ENCODE data around the gene ANKRD10. TPM values are rescaled to one million over a fixed set of nuclear protein-coding genes. Genes with fewer than 3 reads are reported as not detected.
A peak's percentile ranks its signal among the peaks of the same experiment; 100 is the strongest.

The ANKRD10 gene
- total and polyA plus RNA-seq, 10 of the 15 experiments (the other 5 are each of a cell fraction or from before 2014, with no cell fraction given) = 47.1 to 199 (median 97.2) TPM

DNA sequence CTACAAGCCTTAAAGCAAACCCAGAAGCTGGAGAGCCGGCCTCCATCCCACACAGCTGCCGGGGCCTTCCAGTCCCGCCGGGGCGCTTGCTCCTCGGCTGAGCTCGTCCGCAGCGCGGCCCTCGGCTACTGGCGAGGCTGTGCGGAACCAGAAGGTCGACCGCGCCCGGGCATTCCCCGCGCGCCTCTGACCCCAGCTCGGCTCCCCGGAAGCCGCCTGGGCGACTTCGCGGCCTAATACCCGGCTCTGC is 863 bp downstream of the ANKRD10 start:
- SMC1A ChIA-PET (ENCODE audit: uncharacterized antibody, unreplicated experiment) = interaction anchor here (0.6 to 4.3 kb wide), 8 partner anchors 10 to 321 kb away, joined by 3 to 28 read pairs (median 4); no protein-coding TSS in a partner anchor
- CTCF ChIA-PET = interaction anchor here (0.8 to 2.4 kb wide), 8 partner anchors 9 to 692 kb away, joined by 3 to 8 read pairs (median 4); no protein-coding TSS in a partner anchor
- in situ Hi-C loops (cut with MboI) = no loop called here
- peaks cover 67% of the 10 kb centered on the region for H3K79me2 ChIP-seq (ENCODE audit: control insufficient read depth, insufficient read depth, low read length)
- no peaks in the 10 kb centered on the region for H3K27me3 ChIP-seq (replicated peaks in 1 of 2; ENCODE audit: control insufficient read depth in 2 of 2, insufficient read depth in 2 of 2, low read length in 1 of 2)
- peaks cover 2 to 21% of the 10 kb centered on the region in 2 experiments for H3K36me3 ChIP-seq (ENCODE audit: control insufficient read depth in 2 of 2, insufficient read depth in 2 of 2, low read length in 1 of 2)
- BruUV-seq (replicated peaks) = no TSS peak
- H3K9me3 ChIP-seq (replicated peaks; ENCODE audit: control insufficient read depth, insufficient read depth, low read length) = no peaks in the 10 kb centered on the region
- H3K4me2 ChIP-seq (ENCODE audit: control insufficient read depth, insufficient read depth) = peak overlapping the region; percentile 70; the same call in 1 of the 2 replicates
- POLR2A ChIA-PET = interaction anchor here (0.6 to 2.6 kb wide), 8 partner anchors 8 to 1671 kb away, joined by 3 to 13 read pairs (median 6); no protein-coding TSS in a partner anchor
- intact Hi-C loops (cut with micrococcal nuclease; ENCODE audit: unreplicated experiment) = loop anchor here (2.0 to 10.0 kb wide), 4 partner anchors 201 to 469 kb away; partner anchors contain the start of genes ING1 and NAXD
- peaks cover 16% of the 10 kb centered on the region for H3K4me1 ChIP-seq (ENCODE audit: control insufficient read depth, insufficient read depth, low read length)
- 1% methylated on average over 26 of the region's 27 CpGs for WGBS (ENCODE audit: insufficient coverage, insufficient replicate concordance, low lambda C conversion rate, missing lambda C conversion rate)
- peak overlapping the region; percentile 93 for H3K4me3 ChIP-seq
- ATAC-seq = no peak
- DNase-seq (ENCODE audit: low read depth, low spot score) = no peak
- RAD21 ChIA-PET (ENCODE audit: unreplicated experiment) = interaction anchor here (0.8 to 3.5 kb wide), 10 partner anchors 9 to 320 kb away, joined by 3 to 17 read pairs (median 8); no protein-coding TSS in a partner anchor
- peaks cover 12% of the 10 kb centered on the region for H4K20me1 ChIP-seq (ENCODE audit: control insufficient read depth, insufficient read depth)
- peak overlapping the region; percentile 87 for H2AFZ ChIP-seq (ENCODE audit: control insufficient read depth, low read depth, low read length)
- TF ChIP-seq STAT1 (conservative IDR thresholded peaks at IDR 0.05) = peak; percentile 59; the same call in 1 of the 2 replicates
- TF ChIP-seq TCF12 (IDR thresholded peaks at IDR 0.05; ENCODE audit: low read depth, low read length) = 0 out of 2 replicates have a peak, but pooled peaks have one; percentile 19
- TF ChIP-seq FOXK2 (IDR thresholded peaks at IDR 0.05) = no peak
- 0 out of 4 replicates have a peak, but pooled peaks of 1 of the 2 experiments have one; percentile 2 for TF ChIP-seq EP300 (IDR thresholded peaks at IDR 0.05; ENCODE audit: borderline replicate concordance in 1 of 2, control insufficient read depth in 1 of 2, low read depth in 2 of 2, low read length in 2 of 2)
- TF ChIP-seq TAF1 (IDR thresholded peaks at IDR 0.05; ENCODE audit: borderline replicate concordance, low read depth, low read length) = peak; percentile 60; the same call in 1 of the 2 replicates
- no peak for TF ChIP-seq DPF2 (IDR thresholded peaks at IDR 0.05)
- TF ChIP-seq, protein P1, sequence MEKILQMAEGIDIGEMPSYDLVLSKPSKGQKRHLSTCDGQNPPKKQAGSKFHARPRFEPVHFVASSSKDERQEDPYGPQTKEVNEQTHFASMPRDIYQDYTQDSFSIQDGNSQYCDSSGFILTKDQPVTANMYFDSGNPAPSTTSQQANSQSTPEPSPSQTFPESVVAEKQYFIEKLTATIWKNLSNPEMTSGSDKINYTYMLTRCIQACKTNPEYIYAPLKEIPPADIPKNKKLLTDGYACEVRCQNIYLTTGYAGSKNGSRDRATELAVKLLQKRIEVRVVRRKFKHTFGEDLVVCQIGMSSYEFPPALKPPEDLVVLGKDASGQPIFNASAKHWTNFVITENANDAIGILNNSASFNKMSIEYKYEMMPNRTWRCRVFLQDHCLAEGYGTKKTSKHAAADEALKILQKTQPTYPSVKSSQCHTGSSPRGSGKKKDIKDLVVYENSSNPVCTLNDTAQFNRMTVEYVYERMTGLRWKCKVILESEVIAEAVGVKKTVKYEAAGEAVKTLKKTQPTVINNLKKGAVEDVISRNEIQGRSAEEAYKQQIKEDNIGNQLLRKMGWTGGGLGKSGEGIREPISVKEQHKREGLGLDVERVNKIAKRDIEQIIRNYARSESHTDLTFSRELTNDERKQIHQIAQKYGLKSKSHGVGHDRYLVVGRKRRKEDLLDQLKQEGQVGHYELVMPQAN (conservative IDR thresholded peaks at IDR 0.05) = 0 out of 2 replicates have a peak, but pooled peaks have one; percentile 14
- peak overlapping the region; percentile 95 for H3K9ac ChIP-seq (ENCODE audit: control insufficient read depth, insufficient read depth, low read length)
- no peak for FAIRE-seq
- peak overlapping the region; percentile 78 for H3K27ac ChIP-seq (ENCODE audit: control insufficient read depth, insufficient read depth)
